Colon (tissue), 2 donors: ENCODE data around the gene PDE4A.

Experiments used
- FAIRE-seq: peaks from 2 replicates; lab custom pipeline; 2012; peaks lifted over from hg19 to GRCh38; lab: Jason Lieb, UNC
- donor health status: control.
- donor health status: control.

PDE4A gene

GRCh38 chr19:10510301-10510802 lies 90.0 kb downstream of the PDE4A start:
- no peak for FAIRE-seq

- no peak for FAIRE-seq
Observed at GRCh38 chr19:10513223-10513622, 92.9 kb downstream of the PDE4A start.

- no peak for FAIRE-seq
Observed at GRCh38 chr19:10514211-10515145, 94.1 kb downstream of the PDE4A start.

DNA sequence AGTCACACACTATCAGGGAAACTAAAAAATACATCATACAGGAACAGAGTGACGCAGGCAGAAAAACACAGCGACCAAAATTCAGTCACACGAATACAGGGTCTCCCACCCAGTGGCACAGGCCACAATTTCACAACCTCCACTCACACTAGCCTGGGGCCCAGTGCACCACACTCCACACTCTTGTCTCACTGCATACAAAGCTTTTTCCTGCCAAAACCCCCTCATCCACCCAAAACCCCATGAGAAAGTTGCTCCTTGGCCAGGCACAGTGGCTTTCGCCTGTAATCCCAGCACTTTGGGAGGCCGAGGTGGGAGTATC lies 95.7 kb downstream of the PDE4A start:
- no peak for FAIRE-seq

DNA sequence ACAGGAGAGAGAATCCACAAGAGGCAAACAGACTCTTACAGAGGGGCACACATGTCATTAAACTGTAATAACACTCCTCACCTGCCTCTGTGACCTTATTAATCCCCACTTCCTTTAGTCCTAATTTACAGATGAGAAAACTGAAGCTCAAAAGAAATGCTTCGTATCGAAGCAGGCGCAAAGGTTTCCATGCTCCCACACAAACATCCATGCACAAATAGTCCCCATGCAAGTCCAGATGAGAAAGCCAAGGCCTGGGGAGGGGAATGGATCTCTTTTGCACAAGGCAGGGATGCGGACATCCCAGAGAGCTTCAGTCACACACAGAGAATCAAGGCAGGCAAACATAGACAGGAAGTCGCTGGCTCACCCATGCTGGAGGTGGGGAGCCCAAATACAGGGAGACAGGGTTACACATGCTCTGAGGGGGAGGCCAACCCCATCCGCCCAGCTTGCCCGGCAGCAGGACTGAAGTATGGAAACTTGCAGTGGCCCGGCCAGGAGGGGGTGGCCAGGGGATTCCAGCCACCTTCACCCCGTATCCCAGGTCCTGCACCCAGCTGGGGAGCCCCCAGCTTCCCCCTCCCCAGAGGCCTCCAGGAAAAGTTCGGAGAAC lies 96.4 kb downstream of the PDE4A start:
- FAIRE-seq = no peak

DNA sequence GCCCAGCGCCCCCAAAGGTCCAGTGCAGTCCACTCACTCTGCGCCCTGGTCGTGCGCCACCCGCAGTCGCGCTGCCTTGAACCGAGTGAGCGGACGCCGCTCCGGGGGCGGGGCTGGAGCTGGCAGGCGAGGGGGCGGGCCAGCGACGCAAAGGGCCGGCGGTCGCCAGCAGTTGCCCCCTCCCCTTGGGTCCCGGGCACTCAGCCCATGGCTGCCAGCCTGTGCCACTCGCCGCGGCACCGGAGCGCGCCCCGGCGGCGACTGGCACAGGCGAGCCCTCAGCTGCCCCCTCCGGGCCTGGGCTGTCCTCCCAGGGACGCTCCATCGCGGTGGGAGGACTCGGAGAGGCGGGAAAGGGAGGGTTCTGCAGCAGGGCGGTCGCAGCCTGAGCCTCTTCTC lies 97.0 kb downstream of the PDE4A start, which contains the start of gene S1PR5:
Gene S1PR5 (minus strand): TSS at position 87 of the 399 bp plus-strand sequence. CDS start 2,436 bp downstream, outside the sequence.
- FAIRE-seq = no peak

DNA sequence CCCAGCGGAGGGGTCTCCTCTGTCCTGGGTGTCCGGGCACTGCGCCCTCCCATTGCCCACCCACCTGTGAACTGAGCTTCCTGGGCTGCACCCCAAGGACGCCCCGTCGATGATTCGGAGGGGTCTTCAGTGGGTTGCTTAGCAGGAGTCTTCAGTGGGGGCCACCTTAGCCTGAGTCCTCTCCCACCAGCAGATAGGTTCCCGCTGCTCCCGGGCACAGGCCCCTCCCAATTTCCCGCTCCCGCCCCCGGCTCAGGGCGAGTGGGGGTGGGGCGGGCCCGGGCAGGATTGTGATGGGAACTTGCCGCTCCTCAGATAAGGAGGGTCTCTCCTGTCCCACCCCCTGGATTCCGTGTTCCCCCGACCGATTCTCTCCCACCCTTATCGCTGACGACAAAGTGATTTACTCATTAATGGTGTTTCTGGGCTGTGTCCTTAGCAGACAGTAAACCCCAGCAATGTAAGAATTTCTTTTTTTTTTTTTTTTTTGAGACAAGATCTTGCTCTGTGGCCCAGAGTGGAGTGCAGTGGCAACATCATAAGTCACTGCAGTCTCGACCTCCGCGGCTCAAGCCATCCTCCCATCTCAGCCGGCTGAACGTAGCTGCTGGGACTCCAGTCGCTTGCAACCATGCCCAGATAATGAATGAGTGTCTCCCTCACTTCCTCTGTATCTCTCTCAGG lies 97.6 kb downstream of the PDE4A start:
- FAIRE-seq = no peak

DNA sequence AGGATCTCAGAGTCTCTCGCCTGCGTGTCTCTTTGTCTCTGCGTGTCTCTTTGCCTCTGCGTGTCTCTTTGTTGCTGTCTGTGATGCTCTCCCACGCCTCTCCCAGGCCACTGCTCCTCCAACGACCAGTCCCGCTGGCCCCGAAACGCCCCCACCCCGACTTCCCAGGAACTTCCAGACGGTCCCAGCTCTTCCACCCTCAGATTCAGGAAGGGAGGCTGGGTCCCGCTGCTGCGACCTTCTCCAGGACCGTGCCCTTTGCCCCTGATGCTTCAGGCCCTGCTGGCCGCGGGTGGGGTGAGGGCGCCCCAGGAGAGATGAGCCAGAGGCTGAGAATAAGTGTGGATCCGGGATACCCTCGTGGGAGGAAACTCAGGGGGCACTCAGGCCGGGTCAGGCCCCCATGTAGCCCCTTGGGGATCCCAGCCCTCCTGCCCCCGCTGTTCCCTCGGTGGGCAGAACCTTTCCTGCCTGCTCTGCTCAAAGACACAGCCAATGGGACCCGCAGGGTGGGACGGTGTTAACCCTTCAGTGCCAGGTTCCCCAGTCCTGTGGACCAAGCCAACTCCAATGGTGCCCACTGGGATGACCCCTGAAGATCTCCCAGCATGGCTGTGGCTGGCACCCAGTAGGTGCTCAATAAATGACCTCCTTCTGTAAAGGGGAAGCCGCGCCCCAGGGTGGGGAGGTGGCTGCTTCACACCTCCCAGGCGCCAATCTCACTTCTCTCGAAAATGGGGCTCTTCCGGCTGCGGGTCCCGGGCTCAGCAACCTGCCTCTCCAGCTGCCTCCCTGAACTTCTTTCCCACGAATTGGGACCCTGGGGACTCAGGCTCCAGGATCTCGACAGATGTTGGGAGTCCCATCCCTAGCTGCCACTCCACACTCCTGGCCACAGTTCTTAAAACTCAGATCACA lies 98.4 kb downstream of the PDE4A start:
- FAIRE-seq = no peak
